ENCODE data around the gene SOD3. TPM values are rescaled to one million over a fixed set of nuclear protein-coding genes. Genes with fewer than 3 reads are reported as not detected.

Gene SOD3
- total and polyA plus RNA-seq, 2 of the 13 experiments (the other 11 are each of a cell fraction or from before 2014, with no cell fraction given) = 0.04 TPM; not detected in 1

DNA sequence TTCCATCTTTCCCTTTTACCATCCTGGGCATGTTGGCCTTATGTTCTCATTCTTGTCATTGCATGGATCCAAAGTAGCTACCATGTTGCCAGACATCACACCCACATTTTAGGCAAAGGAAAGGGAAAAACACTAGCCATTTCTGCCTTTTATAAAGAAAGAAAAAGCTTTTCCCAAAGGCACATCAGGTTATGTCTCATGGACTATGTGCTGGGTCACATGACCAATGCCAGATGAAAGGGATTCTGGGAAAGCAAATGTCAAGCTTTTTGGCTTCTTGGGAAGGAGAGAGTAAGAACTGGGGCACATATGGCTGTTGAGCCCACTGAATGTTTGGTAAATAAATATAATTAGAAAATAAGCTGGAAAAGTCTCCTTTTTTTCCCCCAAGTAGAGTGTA is 4.3 kb upstream of the SOD3 start (continued):
- TF ChIP-seq, protein P1, sequence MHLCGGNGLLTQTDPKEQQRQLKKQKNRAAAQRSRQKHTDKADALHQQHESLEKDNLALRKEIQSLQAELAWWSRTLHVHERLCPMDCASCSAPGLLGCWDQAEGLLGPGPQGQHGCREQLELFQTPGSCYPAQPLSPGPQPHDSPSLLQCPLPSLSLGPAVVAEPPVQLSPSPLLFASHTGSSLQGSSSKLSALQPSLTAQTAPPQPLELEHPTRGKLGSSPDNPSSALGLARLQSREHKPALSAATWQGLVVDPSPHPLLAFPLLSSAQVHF (CRISPR knock-in tag; IDR thresholded peaks at IDR 0.05) = no peak
- no peak for TF ChIP-seq ZNF607 (CRISPR knock-in tag; IDR thresholded peaks at IDR 0.05; ENCODE audit: borderline replicate concordance)
- TF ChIP-seq PCBP1 (IDR thresholded peaks at IDR 0.05; ENCODE audit: borderline replicate concordance, low read depth, low read length) = no peak
- TF ChIP-seq ZNF589 (CRISPR knock-in tag; conservative IDR thresholded peaks at IDR 0.05) = no peak
- no peak for TF ChIP-seq SOX6 (IDR thresholded peaks at IDR 0.05)
- TF ChIP-seq SOX6 (CRISPR knock-in tag; IDR thresholded peaks at IDR 0.05) = no peak
- TF ChIP-seq RFXANK (CRISPR knock-in tag; IDR thresholded peaks at IDR 0.05) = no peak
- TF ChIP-seq ZIK1 (CRISPR knock-in tag; IDR thresholded peaks at IDR 0.05; ENCODE audit: borderline replicate concordance, low read depth) = no peak

DNA sequence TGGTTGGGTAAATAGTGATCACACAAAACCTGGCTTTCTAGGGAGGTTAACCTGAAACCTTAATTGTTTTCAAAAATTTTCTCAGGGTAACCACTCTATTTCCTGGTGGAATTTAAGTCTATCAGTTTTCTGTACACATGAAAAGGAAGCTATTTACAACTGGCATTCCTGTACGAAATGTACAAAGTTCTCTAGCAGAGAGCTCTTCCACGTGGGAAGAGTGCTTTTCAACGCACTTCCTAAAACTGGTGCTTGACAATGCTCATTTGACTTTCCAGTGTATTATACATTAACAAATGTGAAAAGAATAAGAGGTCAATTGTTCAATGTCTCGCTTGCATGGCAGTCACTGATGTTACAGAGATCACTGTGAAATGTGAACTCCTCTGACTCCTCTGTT is 2.8 kb upstream of the SOD3 start:
- WGBS (ENCODE audit: low lambda C conversion rate) = 0% methylated on average over 4 of the region's 4 CpGs
- no peaks in the 10 kb centered on the region for H3K36me3 ChIP-seq (replicated peaks in 1 of 2; ENCODE audit: control insufficient read depth in 1 of 2, insufficient read depth in 2 of 2, low read length in 2 of 2)
- no peak overlapping the region for H3K27ac ChIP-seq (ENCODE audit: extremely low read length, insufficient read depth, low read length)
- no peaks in the 10 kb centered on the region for H4K20me1 ChIP-seq (ENCODE audit: insufficient read depth, low read length)
- DNase-seq (ENCODE audit: low spot score) = peak; percentile 57
- peak; percentile 43 for ATAC-seq
- no TSS peak for BruUV-seq (replicated peaks)
- no peak overlapping the region for H2AFZ ChIP-seq (ENCODE audit: low read length)
- peaks cover 1 to 8% of the 10 kb centered on the region in 2 experiments; a peak in 2 of 5 replicates for H3K27me3 ChIP-seq (ENCODE audit: control insufficient read depth in 1 of 2, insufficient read depth in 2 of 2, low read length in 2 of 2)
- H3K4me1 ChIP-seq (ENCODE audit: insufficient read depth, low read length) = peaks cover 44% of the 10 kb centered on the region
- ChIA-PET CTCF (ENCODE audit: low intra/inter-chr PET ratio, low total read pairs) (no interaction called here), POLR2A (no interaction called here)
- intact Hi-C loops (cut with micrococcal nuclease; ENCODE audit: unreplicated experiment) = no loop called here
- peak overlapping the region; percentile 29 for H3K4me2 ChIP-seq (ENCODE audit: low read depth, low read length)
- no peak overlapping the region for H3K9ac ChIP-seq (ENCODE audit: insufficient read depth, low read depth, low read length)
- H3K9me3 ChIP-seq (ENCODE audit: low read length) = no peaks in the 10 kb centered on the region
- H3K4me3 ChIP-seq (replicated peaks in 1 of 3; ENCODE audit: insufficient read depth in 1 of 3, low read depth in 2 of 3, low read length in 3 of 3) = no peak overlapping the region
- FAIRE-seq = no peak
- in situ Hi-C loops (cut with HindIII; ENCODE audit: extremely low pct_ligation_motif_present, low pct_unique_long_range_greater_than_20kb) = no loop called here
- no peaks in the 10 kb centered on the region for H3K79me2 ChIP-seq (ENCODE audit: insufficient read depth, low read length)
- TF ChIP-seq, protein P2, sequence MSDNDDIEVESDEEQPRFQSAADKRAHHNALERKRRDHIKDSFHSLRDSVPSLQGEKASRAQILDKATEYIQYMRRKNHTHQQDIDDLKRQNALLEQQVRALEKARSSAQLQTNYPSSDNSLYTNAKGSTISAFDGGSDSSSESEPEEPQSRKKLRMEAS (IDR thresholded peaks at IDR 0.05) = 0 out of 2 replicates have a peak, but pooled peaks have one; percentile 21
- peak; percentile 47; the same call in 1 of the 2 replicates for TF ChIP-seq FOXA3 (CRISPR knock-in tag; IDR thresholded peaks at IDR 0.05)
- TF ChIP-seq SOX13 (IDR thresholded peaks at IDR 0.05) = no peak
- TF ChIP-seq SOX13 (CRISPR knock-in tag; conservative IDR thresholded peaks at IDR 0.05 in 1 of 2, IDR thresholded peaks at IDR 0.05 in 1 of 2) = 0 out of 4 replicates have a peak, but pooled peaks of 1 of the 2 experiments have one; percentile 57
- TF ChIP-seq BCL6 (CRISPR knock-in tag; IDR thresholded peaks at IDR 0.05) = peak; percentile 79
- no peak for TF ChIP-seq NFRKB (IDR thresholded peaks at IDR 0.05)
- no peak for TF ChIP-seq IRF2 (CRISPR knock-in tag; IDR thresholded peaks at IDR 0.05)
- TF ChIP-seq, protein P3, sequence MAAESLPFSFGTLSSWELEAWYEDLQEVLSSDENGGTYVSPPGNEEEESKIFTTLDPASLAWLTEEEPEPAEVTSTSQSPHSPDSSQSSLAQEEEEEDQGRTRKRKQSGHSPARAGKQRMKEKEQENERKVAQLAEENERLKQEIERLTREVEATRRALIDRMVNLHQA (CRISPR knock-in tag; IDR thresholded peaks at IDR 0.05) = no peak
- TF ChIP-seq, protein P4, sequence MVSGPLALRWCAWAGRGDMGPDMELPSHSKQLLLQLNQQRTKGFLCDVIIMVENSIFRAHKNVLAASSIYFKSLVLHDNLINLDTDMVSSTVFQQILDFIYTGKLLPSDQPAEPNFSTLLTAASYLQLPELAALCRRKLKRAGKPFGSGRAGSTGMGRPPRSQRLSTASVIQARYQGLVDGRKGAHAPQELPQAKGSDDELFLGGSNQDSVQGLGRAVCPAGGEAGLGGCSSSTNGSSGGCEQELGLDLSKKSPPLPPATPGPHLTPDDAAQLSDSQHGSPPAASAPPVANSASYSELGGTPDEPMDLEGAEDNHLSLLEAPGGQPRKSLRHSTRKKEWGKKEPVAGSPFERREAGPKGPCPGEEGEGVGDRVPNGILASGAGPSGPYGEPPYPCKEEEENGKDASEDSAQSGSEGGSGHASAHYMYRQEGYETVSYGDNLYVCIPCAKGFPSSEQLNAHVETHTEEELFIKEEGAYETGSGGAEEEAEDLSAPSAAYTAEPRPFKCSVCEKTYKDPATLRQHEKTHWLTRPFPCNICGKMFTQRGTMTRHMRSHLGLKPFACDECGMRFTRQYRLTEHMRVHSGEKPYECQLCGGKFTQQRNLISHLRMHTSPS (CRISPR knock-in tag; IDR thresholded peaks at IDR 0.05; ENCODE audit: low read depth) = no peak
- no peak for TF ChIP-seq ZFY (CRISPR knock-in tag; IDR thresholded peaks at IDR 0.05)
- TF ChIP-seq ELF3 (CRISPR knock-in tag; IDR thresholded peaks at IDR 0.05) = peak; percentile 61; the same call in 1 of the 2 replicates
- no peak for TF ChIP-seq FOXA1 (IDR thresholded peaks at IDR 0.05)
- 0 out of 2 replicates have a peak, but pooled peaks have one; percentile 29 for TF ChIP-seq FOXA1 (CRISPR knock-in tag; IDR thresholded peaks at IDR 0.05)
- TF ChIP-seq, protein P5, sequence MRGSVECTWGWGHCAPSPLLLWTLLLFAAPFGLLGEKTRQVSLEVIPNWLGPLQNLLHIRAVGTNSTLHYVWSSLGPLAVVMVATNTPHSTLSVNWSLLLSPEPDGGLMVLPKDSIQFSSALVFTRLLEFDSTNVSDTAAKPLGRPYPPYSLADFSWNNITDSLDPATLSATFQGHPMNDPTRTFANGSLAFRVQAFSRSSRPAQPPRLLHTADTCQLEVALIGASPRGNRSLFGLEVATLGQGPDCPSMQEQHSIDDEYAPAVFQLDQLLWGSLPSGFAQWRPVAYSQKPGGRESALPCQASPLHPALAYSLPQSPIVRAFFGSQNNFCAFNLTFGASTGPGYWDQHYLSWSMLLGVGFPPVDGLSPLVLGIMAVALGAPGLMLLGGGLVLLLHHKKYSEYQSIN (CRISPR knock-in tag; IDR thresholded peaks at IDR 0.05; ENCODE audit: borderline replicate concordance) = no peak
